ENCODE results near the gene BHLHE23. TPM values are rescaled to one million over a fixed set of nuclear protein-coding genes. Genes with fewer than 3 reads are reported as not detected.

BHLHE23 gene
- total RNA-seq, 3 donors from 2014 or later: not detected

- H3K27me3 ChIP-seq: peaks cover 0 to 85% of the 10 kb centered on the region in 2 donors
- intact Hi-C loops (cut with DNase I; ENCODE audit: low total_unique reads): no loop called here
- H3K36me3 ChIP-seq: no peaks in the 10 kb centered on the region
- H3K27ac ChIP-seq: no peak overlapping the region
- H3K4me3 ChIP-seq: no peak overlapping the region
- no peak for DNase-seq (ENCODE audit: low spot score in 2 of 2)
- no peaks in the 10 kb centered on the region for H3K4me1 ChIP-seq
- H3K9me3 ChIP-seq: peaks cover 8 to 9% of the 10 kb centered on the region in 2 donors
- TF ChIP-seq POLR2AphosphoS5 (IDR thresholded peaks at IDR 0.05): no peak
- TF ChIP-seq CTCF (IDR thresholded peaks at IDR 0.05): no peak
- TF ChIP-seq POLR2A (IDR thresholded peaks at IDR 0.05): no peak
Observed at GRCh38 chr20:63020681-63021080, 13.9 kb upstream of the BHLHE23 start.

GRCh38 chr20:63017826-63018411 is 11.2 kb upstream of the BHLHE23 start:
- intact Hi-C loops (cut with DNase I; ENCODE audit: low total_unique reads): no loop called here

GRCh38 chr20:63017076-63017825 is 10.5 kb upstream of the BHLHE23 start:
- Histone ChIP-seq H3K4me1 (no peaks in the 10 kb centered on the region), H3K27me3 (peaks cover 2 to 72% of the 10 kb centered on the region in 2 donors), H3K27ac (no peak overlapping the region), H3K4me3 (no peak overlapping the region), H3K9me3 (peaks cover 8 to 18% of the 10 kb centered on the region in 2 donors), H3K36me3 (no peaks in the 10 kb centered on the region)
- intact Hi-C loops (cut with DNase I; ENCODE audit: low total_unique reads): no loop called here
- TF ChIP-seq POLR2A (IDR thresholded peaks at IDR 0.05): no peak
- no peak for TF ChIP-seq POLR2AphosphoS5 (IDR thresholded peaks at IDR 0.05)
- TF ChIP-seq CTCF (IDR thresholded peaks at IDR 0.05): no peak
- no peak for DNase-seq (ENCODE audit: low spot score in 2 of 2)

More at GRCh38 chr20:63017826-63018411, 11.2 kb upstream of the BHLHE23 start:
- H3K27me3 ChIP-seq: peaks cover 2 to 79% of the 10 kb centered on the region in 2 donors
- no peak overlapping the region for H3K4me3 ChIP-seq
- H3K27ac ChIP-seq: no peak overlapping the region
- no peak for DNase-seq (ENCODE audit: low spot score in 2 of 2)
- H3K9me3 ChIP-seq: peaks cover 8 to 15% of the 10 kb centered on the region in 2 donors
- TF ChIP-seq CTCF (IDR thresholded peaks at IDR 0.05): no peak
- no peak for TF ChIP-seq POLR2A (IDR thresholded peaks at IDR 0.05)
- TF ChIP-seq POLR2AphosphoS5 (IDR thresholded peaks at IDR 0.05): no peak
- H3K36me3 ChIP-seq: no peaks in the 10 kb centered on the region
- H3K4me1 ChIP-seq: no peaks in the 10 kb centered on the region

DNA sequence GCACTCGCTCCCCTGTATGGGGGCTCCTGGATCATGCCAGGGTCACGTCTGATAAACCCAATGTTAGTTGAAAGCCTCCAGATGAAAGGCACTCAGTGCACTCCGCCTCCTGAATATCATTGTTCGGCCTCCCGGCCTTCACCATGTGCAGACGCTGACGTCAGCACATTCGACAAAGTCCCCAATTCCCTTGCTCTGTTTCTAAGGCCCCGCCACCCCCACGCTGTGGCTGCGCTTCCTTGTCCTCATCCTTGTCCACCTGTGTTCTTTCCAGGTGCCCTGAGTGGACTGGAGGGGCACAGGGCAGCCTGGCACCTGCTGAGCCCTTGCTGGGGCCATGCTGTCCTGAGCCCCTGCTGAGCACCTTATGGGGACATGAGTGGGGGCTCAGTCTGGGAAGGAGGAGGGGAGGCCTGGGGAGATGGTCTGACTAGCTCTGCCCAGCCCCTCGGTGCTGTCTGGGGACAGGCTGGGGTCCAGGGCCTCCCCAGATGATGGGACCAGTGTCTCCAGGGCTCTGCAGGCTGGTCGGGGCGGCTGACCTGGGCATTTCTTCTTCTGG is 9.8 kb upstream of the BHLHE23 start:
- Histone ChIP-seq H3K9me3 (peaks cover 8 to 18% of the 10 kb centered on the region in 2 donors), H3K36me3 (no peaks in the 10 kb centered on the region), H3K27me3 (peaks cover 2 to 65% of the 10 kb centered on the region in 2 donors), H3K4me3 (no peak overlapping the region), H3K27ac (no peak overlapping the region), H3K4me1 (no peaks in the 10 kb centered on the region)
- DNase-seq (ENCODE audit: low spot score in 2 of 2): no peak
- TF ChIP-seq CTCF (IDR thresholded peaks at IDR 0.05): no peak
- no peak for TF ChIP-seq POLR2AphosphoS5 (IDR thresholded peaks at IDR 0.05)
- TF ChIP-seq POLR2A (IDR thresholded peaks at IDR 0.05): no peak
- intact Hi-C loops (cut with DNase I; ENCODE audit: low total_unique reads): no loop called here
